Embryonic facial prominence (tissue), 1 donor: Measurements from ENCODE around the gene RYR3.

Source experiments
- DNase-seq: peaks from one replicate; pipeline ENCODE4 v3.0.0-alpha.2; 2016; ENCODE audit errors: extremely low spot score

RYR3 gene

DNA sequence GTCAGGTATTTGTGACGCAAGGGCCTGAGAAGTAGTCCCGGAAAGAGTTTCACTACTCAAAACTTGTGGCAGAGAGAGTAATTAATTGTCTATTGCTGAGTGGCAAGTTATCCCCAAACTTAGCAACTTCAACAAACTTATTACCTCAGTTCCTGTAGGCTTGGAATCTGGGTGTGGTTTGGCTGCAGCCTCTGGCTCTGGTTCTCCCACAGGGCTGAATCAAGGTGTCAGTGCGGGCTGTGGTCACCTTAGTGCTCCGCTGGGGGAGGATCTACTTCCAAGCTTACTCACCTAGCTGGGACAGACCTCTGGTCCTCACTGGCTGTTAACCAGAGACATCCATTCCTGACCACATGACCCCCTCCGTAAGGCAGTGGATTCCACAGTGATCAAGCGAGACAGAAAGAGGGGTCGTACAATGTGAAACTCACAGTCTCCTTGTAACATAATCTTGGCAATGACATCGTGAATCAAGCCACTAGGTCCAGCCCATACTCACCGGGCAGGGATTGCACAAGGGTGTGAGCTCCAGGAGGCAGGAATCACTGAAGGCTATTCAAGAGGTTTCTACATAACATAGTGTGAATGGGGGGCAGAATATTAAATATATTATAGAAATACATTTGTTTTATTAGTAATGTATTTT is 138.3 kb downstream of the RYR3 start:
- DNase-seq: no peak

DNA sequence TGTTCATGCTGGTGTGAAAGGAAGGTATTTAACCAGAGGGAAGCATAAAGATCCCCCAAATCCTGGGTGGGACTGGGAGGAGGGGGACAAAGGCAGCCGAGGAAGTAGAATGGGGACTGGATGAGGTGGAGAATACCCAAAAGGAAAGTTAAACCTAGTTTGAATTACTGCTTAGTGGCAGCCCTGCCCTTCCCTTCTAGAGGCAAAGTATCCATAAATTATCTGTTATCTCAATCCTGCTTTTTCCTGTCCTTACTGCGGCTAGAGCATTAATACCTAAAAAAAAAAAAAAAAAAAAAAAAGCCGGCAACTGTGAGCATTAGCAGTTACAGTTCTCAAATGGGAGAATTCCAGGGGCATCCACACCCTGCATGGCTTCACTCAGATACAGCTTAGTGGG is 139.0 kb downstream of the RYR3 start:
- no peak for DNase-seq

DNA sequence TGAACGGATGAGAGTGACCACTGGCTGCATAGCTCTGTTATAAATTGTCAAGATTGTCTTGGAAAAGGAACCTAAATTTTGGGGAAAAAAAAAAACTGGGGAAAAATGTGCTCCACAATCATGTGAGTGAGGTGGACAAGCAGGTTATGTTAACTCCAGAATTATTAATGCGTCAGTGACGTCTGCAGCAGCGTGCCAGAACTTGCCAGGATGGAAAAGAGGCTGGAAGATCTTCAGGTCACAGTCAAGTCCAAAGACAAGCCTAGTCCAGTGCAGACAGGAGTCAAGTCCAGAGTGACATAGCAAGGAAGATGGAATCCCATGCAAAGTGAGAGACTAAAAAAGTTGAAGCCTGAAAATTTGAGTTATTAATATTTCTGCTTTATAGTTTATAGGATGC is 140.6 kb downstream of the RYR3 start:
- DNase-seq: no peak

DNA sequence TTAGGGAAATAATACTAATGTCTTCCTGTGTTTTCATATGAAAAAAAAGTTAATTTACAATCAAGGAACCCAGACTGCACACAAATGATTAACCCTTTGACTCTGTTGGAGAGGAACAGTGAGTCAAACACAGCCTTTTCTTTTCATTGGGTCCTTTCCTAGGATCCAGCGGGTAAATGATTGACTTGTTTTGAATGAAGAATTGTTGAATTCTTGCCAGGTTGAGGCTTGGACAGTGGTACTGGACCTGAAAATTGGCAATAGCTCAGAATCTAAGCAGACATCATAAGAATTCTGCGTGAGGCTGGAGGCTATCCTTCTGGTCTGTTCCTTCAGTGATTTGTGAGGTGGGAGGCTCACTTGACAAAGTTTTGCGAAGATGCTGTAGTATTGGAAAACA is 143.0 kb downstream of the RYR3 start:
- DNase-seq: no peak

DNA sequence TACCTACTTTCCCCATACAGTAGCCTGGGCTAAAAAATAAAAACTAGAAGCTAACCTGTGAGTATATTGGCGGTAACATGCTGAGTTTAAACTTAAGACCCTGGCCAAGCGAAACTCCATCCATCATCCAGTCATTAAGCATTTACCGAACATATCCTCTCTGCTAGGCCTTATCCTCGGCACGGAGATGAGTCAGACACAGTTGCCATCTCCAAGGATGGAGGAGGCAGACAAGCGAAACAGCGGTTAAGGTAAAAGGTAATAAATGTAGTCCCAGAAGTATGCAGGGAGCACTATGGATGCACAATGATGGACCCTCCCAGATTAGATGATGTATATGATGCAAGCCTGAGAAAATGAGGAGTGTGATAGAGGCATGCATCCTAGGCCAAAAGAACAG is 143.6 kb downstream of the RYR3 start:
- DNase-seq: no peak

DNA sequence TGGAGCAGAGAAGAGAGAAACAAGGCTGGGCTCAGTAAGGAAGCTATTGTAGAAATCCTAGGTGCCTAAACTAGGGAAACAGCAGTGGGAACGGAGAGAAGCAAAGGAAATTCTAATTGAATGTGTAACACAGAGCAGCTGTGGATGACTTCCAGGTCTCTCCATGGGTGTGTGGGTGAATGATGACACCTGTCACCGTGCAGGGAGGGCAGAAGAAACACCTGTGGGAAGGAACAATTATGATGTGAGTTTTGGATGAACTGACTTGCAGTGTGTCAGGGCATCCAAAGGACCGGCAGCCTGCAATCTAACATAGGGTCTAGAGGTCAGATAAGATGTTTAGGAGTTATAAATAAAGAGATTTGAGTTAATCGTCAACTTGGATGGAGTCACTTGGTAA is 144.2 kb downstream of the RYR3 start:
- DNase-seq: no peak

DNA sequence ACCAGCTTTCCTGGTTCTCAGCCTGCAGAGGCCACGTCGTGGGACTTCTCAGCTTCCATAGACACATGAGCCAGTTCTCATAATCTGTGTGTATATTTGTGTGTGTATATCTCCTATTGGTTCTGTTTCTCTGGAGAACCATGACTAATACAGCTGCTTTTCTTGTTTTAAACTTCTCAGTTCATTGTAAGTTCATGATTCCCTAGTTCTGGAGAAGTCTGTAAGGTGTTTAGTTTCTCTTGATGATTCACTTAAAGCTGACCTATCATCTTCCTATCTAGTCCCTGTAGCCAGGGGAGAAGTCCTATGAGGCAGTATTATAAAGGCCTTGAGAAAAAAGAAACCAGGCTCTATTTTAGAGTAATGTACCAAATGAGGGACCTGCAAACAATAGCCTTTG is 147.7 kb downstream of the RYR3 start:
- DNase-seq: no peak

DNA sequence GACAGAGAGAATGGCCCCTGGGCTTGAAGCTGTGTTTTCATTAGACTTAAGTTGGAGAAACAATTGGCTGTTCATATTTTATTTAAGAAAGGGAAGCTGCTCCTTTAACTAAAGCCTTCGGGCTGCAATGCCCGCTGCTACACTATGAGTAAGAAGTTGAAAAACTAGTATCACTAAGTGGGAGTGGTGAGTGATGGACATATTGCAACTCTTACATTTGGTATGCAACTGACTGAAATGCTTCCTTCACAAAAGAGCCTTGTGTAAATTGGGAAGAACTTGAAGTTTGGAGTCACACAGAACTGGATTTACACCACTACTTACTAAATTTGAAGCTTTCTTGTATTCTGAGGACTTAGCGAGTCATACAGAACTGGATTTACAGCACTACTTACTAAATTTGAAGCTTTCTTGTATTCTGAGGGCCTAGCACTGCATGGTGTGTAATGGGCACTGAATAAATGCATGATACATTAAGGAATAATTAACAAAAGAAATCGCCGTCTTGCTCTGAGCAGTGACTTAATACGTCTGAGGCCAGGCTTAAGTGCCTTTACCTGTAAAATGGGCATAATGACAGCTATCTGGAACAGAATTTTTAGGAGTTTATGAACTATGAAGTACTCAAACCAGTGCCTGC is 149.5 kb downstream of the RYR3 start:
- DNase-seq: no peak

DNA sequence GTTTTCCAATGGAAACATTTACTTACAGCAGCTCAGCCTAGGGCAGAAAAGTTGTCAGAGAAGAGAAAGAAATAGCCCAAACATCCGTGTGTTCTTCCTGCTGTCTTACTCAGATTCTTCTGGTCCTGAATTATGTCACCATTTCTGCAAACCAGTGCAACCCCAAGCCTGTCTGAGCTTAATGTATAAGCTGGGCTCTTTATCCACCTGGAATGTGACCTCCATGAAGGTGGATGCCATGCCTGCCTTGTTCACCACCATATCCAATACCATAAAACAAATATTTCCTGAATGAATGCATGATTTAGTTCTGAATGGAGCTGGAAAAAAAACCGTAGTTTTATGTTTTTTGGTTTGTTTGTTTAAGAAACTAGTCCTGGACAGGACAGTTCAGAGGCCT is 150.9 kb downstream of the RYR3 start:
- no peak for DNase-seq

DNA sequence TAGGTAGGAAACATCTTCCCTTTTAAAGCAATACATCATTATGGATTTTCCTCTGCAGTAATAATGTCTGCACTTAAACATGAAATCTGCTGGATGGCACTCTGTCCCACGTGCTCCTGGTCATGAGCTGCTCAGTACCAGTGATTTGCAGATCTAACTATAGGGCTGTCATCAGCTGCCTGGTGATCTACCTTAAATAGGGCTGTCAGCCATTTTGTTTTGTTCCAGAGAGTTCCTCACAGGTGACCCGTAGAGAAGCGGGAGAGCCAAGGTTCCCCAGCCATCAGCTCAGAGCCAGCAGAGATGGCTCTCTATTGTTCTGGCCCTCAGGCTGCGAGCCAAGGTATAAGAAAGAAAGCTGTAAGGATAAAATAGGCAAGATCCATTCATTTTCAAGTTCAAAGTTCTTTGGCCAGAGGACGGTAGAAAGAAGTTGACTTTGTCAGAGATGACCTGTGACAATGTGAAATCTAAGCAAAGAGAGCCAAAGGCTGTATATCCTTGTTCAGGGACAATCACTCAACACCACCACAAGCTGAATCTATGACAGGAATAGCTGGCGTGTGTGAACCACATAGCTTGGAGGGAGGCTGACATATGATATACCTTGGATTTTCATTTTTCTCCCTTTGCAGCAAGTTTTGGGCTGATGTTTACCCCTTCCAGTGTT is 156.5 kb downstream of the RYR3 start:
- DNase-seq: no peak

DNA sequence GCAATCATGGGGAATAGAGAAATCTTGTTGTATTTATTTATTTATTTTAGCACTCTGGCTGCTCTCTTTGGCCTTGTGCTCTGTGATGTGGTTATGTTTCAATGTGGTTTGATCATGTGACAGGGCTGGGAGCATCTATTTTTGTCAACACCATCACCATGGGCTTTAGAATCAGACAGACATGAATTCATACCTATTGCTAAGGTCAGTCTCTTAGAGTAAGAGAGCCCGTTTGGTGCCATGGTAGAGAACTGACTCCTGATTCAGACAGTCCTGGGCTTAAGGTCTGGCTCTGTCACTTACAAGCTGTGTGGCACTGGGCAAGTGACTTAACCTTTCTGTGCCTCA is 157.0 kb downstream of the RYR3 start:
- DNase-seq: no peak

DNA sequence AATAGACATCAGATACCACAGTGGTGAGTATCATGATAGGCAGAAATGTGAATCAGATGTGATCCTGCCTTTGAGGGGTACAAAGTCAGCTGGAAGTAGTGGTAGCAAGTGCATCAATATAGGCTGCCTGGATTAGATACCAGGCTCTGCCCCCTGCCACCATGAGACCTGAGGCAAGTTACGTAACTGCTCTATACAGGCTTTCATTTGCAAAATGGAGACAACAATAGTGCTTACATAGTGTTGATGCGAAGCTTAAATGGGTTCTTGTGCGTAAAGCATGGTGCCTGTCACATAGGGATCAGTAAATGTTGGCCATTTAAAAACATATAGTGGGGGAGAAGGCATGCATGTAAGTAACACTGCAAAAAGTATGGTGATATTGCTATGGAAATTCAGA is 158.0 kb downstream of the RYR3 start:
- DNase-seq: no peak

DNA sequence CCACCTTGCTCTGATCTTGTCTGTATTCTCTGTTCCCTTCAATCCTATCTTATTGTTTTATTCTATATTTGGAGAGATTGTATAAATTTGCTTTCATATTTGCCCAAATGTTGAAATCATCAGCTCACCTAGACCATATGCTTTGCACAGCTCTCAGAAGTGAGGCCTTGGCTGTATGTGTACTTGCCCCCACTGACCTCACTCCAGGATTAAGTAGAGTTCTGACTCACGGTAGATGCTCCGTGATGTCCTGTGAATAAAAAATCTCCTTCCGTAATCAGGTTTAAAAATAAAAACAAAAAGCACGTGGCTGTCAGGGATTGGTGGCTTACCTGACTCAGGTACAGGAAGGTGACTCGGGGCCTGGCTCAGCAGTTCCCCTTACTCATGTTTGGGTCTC is 162.2 kb downstream of the RYR3 start:
- DNase-seq: no peak

DNA sequence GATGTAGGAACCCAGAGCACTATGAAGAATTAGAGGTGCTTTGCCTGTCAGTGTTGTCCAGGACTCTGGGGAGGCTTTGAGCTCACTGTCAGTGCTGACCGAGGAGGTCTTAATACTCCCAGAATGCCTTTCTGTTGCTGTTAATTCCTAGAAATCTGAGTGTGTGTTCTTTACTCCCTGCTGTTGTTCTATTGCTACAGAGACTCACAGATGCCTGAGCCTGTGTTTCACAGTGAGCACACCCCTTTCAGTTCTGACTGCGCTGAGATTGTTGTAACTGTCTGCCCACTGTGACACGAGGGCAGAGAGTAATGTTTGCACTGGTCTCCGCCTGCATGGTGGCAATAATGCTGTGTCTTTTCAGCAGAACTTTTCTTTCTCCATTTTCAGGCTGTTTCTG is 162.9 kb downstream of the RYR3 start:
- no peak for DNase-seq

DNA sequence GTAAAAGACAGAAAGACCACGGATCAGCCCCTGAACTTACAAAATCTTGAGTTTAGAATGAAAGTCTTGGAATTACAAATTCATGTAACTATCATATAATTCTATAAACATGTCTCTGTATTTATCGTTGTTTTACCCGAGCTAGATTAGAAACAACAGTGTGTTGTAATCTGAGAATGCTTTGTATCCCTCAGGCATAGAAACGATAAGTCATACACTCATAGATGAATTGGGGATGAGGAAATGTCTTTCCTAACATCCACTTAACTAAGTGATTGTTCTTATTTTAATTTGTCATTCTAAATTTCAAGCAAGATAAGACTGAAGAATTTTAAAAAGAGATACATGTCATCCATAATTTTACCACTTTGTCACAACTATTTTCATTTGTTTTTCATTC is 165.3 kb downstream of the RYR3 start:
- no peak for DNase-seq

DNA sequence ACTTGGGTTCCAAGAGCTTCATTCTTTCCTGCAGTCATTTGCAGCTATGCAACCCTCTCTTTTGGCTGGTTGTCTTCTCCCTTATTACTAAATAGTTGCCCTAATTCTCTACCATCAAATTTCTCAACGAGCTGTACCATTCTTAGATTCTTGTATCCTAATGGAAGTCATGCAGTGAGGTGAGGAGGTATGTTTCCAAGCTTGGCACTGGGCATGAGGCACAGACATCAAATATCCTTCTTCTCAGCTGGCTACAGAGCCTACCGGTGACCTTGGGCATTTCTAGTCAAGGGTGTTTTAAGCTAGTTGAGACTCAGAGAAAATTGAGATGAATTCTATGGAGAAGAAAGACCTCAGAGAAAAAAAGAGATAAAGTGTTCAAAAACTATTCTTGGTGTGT is 166.1 kb downstream of the RYR3 start:
- no peak for DNase-seq

DNA sequence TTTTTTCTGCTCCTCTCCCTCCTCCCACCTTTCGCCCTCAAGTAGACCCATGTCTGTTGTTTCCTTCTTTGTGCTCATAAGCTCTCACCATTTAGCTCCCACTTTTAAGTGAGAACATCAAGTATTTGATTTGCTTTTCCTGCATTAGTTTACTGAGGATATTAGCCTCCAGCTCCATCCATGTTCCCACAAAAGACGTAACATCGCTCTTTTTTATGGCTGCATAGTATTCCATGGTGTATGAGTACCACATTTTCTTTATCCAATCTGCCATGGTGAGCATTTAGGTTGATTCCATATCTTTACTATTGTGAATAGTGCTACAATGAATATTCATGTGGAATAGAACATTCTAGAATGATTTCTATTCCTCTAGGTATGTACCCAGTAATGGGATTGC is 178.6 kb downstream of the RYR3 start:
- DNase-seq: no peak

DNA sequence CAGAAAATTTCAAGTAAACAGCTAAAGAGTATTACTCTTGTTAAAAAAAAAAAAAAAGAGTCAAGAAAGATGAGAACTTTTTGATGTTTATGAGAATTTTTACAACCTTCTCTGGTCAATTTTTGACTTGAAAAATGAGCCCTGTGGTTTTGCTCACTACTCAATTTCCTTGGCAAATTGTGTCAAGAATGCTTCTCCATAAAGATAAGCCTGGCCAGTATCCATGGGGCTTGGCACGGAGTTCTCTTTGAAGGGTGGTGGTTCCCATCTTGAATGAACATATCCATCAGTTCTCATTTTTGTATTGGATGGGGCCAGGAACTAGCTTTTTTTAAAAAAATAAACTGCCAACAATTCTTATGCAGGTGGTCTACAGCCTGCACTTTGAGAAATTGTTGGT is 179.9 kb downstream of the RYR3 start:
- DNase-seq: no peak

DNA sequence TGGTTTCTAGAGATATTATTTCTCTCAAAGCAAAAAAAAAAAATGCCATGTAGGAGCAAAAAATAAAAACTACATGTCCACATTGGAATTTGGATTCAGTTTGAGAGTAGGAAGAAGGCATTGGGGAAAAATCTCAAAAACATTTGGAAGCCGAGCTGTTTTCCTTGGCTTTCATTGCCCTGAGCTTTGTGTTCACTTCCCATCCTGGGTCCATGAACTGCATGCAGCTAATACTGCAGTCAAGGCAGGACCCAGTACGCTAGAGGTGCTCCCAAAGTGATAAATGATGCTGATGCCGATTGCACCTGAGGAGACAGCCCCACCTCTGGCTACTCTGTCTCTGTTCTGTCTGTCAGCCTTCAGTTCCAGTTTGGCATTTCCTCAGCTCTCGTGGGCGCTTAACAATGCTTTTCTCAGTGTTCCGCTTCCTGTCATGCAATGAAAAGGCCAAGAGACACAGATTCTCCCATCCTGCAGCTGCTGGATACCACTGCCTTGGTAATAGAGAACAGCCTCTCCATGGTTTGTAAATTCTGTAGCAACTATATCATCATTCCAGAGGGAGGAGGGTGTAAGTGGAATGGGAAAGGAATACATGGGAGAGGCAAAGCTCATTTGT is 181.8 kb downstream of the RYR3 start:
- DNase-seq: no peak

DNA sequence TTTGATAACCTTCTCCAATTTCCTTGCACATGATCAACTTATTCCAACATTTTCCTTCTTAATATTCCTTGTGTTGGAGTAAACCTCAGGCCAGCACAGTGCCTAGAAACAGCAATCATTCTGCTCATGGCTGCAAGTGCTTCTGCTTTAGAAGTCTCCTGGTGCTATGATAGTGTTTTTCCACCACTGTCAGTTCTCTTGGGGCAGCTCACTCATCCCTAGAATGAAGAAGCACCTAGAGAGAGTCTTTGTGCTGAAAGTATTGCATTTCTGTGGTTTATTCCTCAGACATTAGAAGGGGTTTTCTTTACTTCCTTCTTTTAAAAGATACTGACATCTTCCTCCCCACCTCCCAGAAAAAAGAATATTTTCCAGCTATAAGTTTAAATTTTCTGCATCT is 183.5 kb downstream of the RYR3 start:
- DNase-seq: no peak

DNA sequence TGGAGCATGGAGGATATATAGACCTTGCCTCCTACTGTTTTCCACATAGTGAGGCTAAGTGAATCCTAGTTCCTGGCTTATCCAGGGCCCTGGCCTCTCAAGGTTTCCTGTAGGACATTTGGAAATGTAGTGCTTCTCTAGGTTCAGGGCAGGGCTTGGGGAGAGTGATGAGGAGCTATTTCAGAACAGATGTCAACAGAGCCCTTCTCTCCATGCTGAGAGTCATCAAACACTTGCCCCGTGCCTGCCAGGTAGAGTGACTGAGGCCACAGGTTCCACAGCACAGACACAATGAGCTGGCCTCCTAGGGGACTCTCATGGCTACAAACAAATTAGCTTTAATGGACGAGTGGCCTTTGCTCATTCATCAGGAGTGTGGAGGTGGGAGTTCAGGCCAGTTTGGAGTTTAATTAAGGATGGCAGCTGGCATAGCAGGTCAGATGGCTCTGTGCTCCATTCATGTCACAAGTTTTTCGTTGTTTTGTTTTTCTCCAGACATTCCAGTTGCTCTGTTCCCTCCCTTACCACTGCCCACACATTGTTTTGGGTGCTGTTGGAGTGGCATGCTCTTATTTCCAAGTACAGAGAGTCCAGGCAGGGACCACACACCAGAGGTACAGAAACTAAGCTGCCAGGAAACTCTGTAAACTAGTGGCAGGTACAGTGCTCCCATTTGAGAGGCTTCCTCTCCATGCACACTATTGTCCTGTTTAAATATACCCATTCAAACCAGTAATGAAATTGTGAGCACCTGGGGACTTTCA is 189.8 kb downstream of the RYR3 start:
- no peak for DNase-seq

DNA sequence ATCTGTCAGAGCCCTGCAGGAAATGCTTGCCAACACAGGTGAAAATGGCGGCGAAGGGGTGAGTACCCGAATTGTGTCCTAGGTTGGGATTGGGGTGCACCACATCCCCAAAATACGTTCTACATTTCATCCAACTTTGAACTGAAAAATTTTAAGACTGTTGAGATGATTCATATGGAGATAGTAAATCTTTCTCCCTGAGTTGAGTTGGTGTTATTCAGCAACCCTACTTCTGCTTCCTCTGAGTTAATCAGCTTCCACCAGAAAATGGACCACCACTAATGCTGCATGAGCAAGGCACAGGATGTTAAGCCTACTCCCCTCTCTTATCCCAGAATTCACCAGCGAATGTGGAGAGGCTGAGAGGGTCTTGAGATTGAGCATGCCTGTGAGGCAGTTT is 192.9 kb downstream of the RYR3 start:
- no peak for DNase-seq
